Measurements from ENCODE around the gene ECSCR. TPM values are rescaled to one million over a fixed set of nuclear protein-coding genes. Genes with fewer than 3 reads are reported as not detected.

The ECSCR gene
- total and polyA plus RNA-seq, 2 of the 8 experiments (the other 6 are each of a cell fraction or from before 2014, with no cell fraction given) = 2.7 to 7.2 TPM

- no peak for TF ChIP-seq CHD7 (IDR thresholded peaks at IDR 0.05; ENCODE audit: insufficient replicate concordance, low read length)
These were observed 59.1 kb downstream of the ECSCR start (continued) for GRCh38 chr5:139403418-139403786.
